Measurements from ENCODE around the gene VIT.

VIT gene

DNA sequence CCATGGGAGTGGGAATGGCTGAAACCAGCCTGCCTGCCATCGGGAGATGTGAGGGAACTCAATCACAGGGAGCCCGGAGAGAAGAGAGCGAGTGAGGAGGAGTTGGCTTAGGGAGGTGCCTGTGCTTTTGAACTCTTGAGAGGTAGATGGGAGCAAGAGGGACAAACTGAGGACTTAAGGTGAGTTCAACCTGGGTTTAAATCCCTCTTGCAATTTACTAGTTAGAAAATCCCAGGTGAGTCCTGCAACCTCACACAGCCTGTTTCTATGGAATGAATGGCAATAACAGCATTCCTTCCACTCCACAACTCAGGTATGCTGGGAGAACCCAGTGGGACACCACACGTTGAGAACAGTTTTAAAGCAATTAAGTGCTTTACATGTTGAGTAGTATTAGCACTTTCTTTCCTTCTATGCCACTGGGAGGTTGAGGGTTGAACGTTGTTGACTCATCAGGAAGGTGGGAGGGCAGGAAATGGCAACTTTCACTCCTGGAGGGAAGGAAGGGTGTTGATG, 57.3 kb downstream of the VIT start:
- in situ Hi-C loops (cut with MboI; ENCODE audit: low sequenced_read_pairs) = no loop called here

DNA sequence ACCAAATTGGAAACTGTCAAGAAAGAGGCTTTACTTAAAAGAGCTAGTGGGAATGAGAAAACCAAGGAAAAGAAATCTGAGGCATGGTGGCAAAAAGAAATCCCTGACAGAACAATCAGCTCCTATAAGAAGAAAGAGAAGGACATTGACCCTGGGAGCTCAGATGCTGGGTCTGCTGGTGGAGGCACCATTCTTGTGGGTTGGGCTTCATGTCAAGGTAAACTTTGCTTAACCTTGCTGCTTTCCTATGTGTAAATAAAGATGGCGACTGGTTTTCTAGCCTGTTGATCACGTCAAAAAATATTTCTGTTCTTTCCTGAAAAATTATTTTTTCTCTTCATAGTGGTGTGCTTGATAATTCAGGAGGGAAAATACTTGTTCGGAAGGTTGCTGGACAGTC, 58.1 kb downstream of the VIT start:
- in situ Hi-C loops (cut with MboI; ENCODE audit: low sequenced_read_pairs) = no loop called here

DNA sequence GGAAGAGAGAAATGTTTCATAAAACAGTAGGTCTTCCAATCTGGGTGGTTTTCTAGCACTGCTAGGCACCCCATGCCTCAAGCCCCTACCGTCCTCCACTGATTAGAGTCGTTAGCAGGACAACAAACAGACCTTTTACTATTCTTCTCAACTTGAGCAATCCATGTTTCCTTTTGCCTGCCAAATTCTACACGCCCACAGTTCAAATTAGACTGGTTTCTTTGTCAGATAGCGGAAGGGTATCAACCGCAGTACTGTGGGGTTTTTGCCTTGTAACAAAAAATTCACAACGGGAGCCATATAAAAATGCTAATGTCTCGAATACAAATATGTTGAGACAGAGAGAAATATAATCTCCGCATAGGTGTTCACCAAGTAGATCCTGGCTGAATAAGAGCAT, 59.9 kb downstream of the VIT start:
- in situ Hi-C loops (cut with MboI; ENCODE audit: low sequenced_read_pairs) = no loop called here

DNA sequence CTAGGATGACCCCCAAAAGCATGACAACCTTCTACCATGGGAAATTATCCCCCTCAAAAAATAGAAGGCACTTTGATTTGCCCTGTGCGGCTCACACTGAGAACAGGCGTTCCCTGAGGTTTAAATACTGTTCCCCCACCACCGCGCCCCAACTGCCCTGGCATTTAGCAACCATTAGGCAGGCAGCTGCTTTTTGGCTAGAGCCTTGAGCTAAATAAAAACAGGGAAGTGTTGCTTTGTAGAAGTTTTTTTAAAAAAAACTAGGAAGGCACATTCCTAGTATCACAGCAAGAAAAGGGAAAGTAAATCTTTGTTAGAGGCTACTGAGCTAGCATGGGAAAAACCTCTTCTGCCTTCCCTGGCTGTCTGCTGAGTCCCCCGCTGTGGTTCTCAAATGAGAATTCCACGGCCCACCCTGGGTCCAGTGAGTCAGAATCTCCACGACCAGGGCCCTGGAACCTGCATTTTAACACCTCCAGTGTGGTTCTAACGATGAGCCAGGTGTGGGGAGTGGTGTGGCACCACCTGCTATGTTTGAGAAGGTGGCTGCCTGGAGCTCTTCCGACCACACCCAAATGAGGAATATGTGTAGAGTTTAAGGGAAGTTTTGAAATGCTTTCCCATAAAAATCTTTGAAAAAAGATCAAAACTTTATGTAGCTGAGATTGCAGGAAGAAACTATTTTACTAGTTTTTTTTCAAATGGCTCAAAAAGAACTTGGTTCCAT, 66.4 kb downstream of the VIT start:
- in situ Hi-C loops (cut with MboI; ENCODE audit: low sequenced_read_pairs) = no loop called here

DNA sequence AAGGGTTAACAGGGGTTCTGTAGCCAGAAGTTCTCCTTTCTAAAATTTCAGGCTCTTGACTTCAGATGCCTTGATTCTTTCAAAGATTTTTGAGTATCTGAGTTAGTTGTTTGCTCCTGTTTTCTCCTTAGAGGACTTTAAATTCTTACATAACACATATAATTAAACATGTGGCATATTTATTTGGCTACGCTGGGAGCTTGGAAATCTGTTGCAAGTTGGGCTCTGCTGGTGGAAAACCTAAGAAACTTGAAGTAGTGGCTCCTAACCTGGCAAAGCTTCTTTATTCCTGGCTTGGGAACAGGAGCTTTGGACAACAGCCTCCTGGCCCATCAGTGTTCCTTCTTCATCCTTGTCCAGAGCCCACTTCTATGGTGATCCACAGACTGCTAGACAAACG, 72.6 kb downstream of the VIT start:
- in situ Hi-C loops (cut with MboI; ENCODE audit: low sequenced_read_pairs) = no loop called here

DNA sequence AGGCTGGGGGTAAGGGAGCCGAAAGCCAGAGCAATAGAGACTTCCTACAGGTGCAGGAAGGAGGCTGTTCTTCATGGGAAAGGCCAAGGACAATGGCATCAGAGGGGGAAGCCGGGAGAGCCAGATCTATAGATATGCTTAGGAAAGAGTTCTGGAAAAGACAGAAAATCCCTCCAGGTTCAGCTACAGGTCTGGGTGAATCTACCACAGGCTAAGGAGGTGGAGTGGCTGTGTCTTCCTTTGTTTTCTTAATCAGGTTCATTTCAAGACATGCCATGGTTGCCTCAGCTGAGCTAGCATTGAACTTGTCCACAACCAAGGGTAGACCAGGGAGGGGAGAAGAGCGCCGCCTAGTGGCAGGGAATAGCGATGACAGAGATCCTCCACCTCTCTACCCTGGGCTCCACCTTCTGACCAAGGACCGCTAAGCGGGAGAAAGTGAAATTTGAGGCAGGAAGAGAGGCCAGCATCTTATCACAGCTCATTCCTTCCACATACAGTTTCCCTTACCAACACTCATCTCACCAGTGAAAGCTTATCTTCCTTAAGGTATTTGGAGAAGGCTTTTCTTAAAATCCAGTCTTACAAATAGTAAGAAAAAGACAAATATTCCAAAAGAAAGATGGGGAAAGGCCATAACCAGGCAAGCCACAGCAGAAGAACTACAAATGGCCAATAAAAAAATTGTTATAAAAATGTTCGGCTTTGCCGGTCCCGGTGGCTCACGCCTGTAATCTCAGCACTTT, 74.2 kb downstream of the VIT start:
- in situ Hi-C loops (cut with MboI; ENCODE audit: low sequenced_read_pairs) = no loop called here

DNA sequence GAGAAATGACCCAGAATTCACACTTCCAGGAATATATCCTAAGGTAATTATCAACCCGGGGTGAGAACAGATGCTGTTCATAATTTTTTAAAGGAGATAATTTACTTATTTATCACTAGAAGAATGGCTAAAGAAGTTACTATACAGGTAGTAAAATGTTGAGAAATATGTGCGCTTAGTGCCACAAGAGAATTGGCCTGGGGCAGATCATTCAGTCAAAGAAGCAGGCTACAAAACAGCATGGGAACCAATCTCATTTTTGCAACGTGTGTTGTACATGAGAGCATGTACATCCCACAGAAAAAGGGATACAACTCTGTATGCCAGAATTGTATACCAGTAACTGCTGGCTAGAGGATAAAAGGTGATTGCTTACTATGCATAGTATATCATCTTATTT, 75.2 kb downstream of the VIT start:
- in situ Hi-C loops (cut with MboI; ENCODE audit: low sequenced_read_pairs) = no loop called here

DNA sequence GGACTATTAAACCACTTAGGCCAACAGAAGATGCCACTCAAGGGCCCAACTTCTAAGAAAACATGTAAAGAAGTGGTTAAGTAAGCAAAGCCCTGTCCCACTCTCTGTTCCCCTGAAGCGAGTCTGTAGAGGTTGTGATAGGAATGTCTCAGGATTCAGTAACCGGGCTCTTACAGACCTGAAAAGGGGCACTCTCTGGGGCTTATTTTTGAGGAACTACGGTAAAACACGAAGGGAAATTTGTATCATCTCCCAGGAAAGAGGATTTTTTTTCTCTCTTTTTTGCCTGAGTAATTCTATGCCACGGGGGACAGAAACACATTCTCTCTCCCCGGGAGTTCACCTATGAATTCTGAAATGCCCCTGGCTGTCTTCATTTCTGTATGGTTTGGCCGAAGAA, 77.4 kb downstream of the VIT start:
- in situ Hi-C loops (cut with MboI; ENCODE audit: low sequenced_read_pairs) = no loop called here

DNA sequence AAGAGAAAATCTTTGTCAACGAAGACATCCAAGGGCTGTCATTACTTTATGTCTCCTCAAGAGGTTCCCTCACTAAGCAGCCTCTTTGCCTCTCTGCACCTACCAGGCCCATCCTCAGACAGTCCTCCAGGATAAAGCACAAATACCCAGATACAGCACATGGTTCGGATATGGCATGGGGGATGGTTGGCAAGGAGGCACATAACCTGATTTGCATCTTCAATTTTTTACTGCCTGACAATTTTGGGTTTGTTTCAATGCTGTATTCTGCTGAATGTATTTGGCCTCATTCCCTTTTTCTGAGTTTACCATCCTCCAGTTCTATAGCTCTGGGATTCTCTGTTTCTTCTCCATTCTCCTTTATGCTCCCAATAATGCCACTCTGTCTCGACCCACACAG, 78.8 kb downstream of the VIT start:
- in situ Hi-C loops (cut with MboI; ENCODE audit: low sequenced_read_pairs) = loop anchor here (25.0 kb wide), 1 partner anchor 1112 kb away; no protein-coding TSS in a partner anchor

DNA sequence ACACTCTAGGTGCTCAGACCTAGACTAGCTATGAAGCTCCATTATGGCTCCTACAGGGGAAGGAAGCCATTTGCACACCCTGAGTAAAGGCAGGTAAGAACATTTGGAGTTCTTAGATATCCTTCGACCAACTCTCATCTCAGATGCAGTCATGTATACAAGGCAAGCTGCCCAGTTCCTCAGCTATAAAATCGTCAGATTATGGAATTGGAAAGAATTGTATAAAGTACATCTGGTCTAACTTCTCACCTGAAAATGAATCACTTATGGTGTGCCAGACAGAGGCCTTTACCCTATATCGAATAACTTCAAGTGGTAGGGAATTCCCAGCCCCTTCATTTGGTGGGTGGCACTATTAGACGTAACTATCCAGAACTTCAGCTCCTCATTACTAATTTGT, 79.3 kb downstream of the VIT start:
- in situ Hi-C loops (cut with MboI; ENCODE audit: low sequenced_read_pairs) = loop anchor here (25.0 kb wide), 1 partner anchor 1111 kb away; no protein-coding TSS in a partner anchor

DNA sequence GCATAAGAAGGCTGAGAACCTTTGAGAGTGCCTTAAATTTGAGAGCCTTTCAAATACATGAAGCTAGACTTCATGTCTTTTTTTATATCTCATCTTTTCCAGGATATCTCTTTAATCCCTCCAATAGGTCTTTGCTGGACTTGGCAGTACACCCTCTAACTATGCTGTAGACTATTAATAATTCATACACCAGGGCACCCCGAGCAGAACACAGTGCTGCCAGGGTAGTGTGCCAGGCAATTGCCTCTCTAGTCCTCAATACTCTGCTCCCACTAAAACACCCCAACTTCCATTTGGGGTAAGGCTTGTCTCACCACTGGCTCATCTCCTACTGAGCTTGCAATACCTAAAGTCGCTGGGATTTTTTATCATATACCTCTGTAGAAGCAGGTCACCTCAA, 80.8 kb downstream of the VIT start:
- in situ Hi-C loops (cut with MboI; ENCODE audit: low sequenced_read_pairs) = loop anchor here (25.0 kb wide), 1 partner anchor 1110 kb away; no protein-coding TSS in a partner anchor

DNA sequence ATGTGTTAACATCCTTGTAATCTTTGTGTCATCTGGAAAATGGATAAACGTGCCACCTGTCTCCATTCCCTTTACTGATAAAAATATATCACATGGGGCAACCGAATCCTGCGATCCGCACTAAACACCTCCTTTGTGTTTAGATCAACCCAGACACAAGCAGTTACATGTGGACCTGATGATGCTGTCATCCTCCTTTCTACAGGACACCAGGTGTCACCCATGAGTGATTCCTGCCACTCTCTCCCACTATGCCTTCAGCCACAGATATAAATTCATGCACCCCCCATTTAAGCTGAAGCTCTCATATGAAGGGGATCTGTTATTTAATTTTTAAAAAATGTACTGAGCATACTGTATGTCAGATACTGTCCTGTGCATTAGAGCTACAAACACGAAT, 81.3 kb downstream of the VIT start:
- in situ Hi-C loops (cut with MboI; ENCODE audit: low sequenced_read_pairs) = loop anchor here (25.0 kb wide), 1 partner anchor 1110 kb away; no protein-coding TSS in a partner anchor

DNA sequence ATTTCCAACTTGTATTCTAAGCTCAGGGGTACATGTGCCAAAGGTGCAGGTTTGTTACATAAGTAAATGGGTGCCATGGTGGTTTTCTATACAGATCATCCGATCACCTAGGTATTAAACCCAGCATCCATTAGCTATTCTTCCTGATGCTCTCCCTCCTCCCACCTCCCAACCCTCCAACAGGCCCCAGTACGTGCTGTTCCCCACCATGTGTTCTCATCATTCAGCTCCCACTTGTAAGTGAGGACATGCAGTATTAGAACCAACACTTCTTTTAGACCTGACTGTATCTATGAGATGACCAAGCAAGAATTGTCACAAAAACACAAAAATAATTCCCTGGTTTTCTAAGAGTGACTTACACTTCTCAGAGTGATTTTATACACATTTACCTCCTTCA, 83.0 kb downstream of the VIT start:
- in situ Hi-C loops (cut with MboI; ENCODE audit: low sequenced_read_pairs) = loop anchor here (25.0 kb wide), 1 partner anchor 1108 kb away; no protein-coding TSS in a partner anchor

DNA sequence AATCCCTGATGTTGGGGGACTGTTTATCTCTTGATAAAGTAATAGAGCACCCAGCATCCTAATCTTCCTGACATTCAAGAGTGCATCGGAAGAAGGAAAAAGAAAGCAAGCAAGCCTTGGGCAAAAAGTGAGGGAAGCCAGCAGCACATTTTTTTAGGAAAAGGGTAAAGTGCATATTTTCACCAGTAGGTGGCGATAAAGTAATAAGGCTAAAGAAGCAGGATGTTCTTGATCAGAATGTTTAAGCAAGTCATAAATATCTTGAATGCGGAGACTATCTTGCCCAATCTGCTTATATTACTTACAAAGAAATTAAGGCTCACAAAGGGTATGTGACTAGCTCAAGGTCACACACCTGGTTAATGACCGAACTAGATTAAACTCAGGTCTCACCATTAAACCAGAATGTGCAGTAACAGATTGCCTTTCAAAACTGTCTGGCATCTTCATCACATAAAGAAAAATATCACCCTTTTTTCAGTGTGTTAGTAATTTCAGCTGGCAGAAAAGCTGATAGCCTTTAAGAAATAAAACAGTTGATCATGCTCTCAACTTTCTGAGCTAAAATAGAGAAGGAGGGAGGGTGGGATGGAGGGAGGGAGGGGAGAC, 83.8 kb downstream of the VIT start:
- in situ Hi-C loops (cut with MboI; ENCODE audit: low sequenced_read_pairs) = loop anchor here (25.0 kb wide), 1 partner anchor 1107 kb away; no protein-coding TSS in a partner anchor

DNA sequence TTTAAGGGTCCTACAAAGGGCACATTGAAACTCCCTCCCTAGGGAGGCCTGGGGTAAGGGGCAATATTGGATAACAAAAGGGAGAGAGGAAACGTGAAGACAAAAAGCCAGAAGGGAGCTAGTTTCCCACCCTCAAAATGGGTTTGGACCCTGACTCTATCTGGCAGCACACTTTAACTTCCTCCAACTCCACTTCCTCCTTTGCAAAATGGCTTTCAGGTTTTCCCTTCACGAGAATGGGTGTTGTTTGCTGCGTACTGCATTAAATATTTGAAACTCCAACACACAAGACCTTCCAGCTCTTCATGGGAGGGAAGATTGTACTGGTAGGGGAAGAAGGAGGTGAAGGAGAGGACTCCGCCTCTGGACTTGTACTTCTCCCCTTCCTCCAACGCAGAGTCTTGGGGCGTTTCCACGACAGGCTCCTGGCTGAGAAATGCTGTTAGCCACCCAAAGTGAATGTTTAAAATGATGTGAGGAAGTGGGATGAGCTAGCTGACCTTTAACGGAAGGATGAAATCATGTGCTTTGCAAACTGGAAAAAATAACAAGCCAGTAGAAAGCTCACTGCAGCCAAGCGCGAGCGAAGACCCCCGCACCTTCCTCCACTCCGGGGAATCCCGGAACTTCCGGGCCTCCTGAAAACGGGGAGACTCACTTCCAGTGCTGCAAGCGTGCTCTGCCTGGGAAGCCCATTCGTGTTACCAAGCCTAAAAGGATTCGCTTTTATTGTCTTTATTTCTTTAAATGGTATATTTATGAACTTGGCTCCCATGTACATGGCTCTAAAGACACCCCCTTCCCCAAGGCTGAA, 85.6 kb downstream of the VIT start:
- in situ Hi-C loops (cut with MboI; ENCODE audit: low sequenced_read_pairs) = loop anchor here (25.0 kb wide), 1 partner anchor 1105 kb away; no protein-coding TSS in a partner anchor

DNA sequence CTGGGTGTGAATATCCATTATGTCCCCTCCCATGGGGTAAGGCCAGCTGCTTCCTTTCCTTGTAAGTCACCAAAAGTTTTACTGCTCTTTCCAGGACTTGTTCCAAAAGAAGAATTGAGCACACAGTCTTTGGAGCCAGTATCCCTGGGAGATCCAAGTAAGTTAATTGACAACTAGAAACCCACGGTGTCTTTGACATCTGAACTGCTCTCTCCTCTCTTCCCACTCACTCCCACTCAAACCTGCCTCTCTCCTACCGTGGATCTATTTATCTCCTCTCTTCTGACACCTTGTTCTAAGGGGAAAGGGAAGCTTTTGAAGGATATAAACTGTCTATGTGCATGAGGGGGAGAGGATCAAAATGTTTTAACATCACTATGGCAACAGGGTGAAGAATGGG, 86.7 kb downstream of the VIT start:
- in situ Hi-C loops (cut with MboI; ENCODE audit: low sequenced_read_pairs) = loop anchor here (25.0 kb wide), 1 partner anchor 1104 kb away; no protein-coding TSS in a partner anchor

DNA sequence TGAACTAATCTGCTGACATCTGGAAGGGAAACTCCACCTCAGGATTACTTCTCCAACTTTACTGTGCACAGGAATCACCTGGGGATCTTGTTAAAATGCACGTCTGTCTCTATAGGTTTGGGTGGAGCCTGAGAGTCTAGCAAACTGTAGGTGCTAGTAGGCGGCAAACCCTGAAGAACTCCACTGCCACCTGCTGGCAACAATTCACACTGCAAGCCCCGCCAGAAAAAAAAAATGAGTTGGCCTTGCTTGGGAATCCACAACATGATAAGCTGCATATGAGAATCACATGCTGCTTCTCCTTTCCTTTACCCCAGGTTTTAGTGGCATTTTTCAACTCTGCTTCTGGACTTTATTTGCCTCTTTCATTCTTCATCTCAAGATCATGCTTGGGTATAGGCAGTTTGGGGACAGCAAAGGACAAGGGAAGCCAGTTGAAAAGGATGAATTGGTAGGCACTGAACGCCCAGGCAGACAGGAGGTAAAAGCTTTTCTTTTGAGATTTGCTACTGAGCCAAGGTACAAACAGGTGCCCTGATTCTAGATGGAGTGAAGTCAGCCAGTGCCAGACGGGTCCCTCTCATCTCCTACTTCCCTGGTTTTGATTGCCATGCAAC, 88.8 kb downstream of the VIT start:
- in situ Hi-C loops (cut with MboI; ENCODE audit: low sequenced_read_pairs) = loop anchor here (25.0 kb wide), 1 partner anchor 1102 kb away; no protein-coding TSS in a partner anchor

DNA sequence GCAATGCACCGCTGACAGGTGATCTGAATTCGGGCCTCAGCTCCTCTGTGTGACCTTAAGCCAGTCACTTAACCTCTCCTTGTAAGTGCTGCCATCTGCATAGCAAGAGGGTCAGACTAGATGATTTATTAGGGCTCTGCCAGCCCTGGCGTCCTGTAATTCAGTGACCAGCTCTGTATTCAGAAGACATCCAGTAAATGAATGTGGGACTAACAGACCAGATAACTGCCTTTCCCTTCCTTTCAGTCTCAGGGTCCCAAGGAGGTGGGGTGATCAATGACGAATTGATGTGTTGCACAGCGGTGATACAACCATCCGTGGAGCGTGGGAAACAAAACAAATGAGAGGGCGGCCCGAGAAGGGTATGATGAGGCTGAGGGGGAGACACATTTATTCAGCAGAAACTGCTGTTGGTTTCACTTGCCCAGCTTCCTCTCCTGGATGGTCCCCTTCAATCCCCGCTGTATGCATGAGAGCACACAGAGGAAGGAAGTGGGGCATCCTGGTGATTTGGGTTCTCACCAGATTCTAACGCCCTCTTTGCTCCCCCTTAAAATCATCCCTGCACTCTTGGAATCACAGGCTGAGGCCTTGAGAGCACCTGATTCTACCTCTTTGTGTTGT, 92.8 kb downstream of the VIT start:
- in situ Hi-C loops (cut with MboI; ENCODE audit: low sequenced_read_pairs) = loop anchor here (25.0 kb wide), 1 partner anchor 1098 kb away; no protein-coding TSS in a partner anchor

DNA sequence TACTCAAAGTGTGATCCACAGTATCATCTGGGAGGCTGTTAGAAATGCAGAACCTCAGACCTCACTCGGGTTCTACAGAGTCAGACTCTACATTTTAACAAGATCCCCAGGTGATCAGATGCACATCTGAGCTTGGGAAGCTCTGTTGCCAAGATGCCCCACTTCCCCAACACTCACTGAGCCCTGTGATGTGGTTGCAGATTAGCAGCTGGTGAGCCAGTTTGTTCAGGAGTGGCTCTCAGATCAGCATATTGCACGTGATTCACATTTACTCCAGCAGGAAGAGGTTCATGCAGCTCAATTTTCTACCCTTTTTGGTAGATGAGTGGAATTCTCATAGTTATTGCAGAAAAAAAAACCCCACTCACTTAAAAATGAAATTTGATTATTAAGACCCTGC, 96.4 kb downstream of the VIT start:
- in situ Hi-C loops (cut with MboI; ENCODE audit: low sequenced_read_pairs) = loop anchor here (25.0 kb wide), 1 partner anchor 1094 kb away; no protein-coding TSS in a partner anchor

Data from HL-60/S4 (cell line).